Breast epithelium (tissue), 4 donors: Measurements from ENCODE around the gene LIMCH1. TPM values are rescaled to one million over a fixed set of nuclear protein-coding genes. Genes with fewer than 3 reads are reported as not detected.

Source experiments
- DNase-seq, 2 donors: peaks; one replicate each; pipeline ENCODE4 v3.0.0-alpha.2; 2019; ENCODE audit warnings: low spot score in 2 of 2
- H3K27ac ChIP-seq, 2 donors: fragments of 200-600 bp; sonication (generic) in 1 of 2; one replicate each; pipeline ENCODE4 v1.5.1; 2016 to 2019; ENCODE audit warnings: mild to moderate bottlenecking in 1 of 2
- H3K27me3 ChIP-seq, 2 donors: fragments of 200-600 bp; sonication (generic) in 1 of 2; one replicate each; pipeline versions ENCODE4 v1.5.1 to v1.6.0; 2017 to 2019; ENCODE audit warnings: control low read depth in 1 of 2, mild to moderate bottlenecking in 1 of 2
- H3K36me3 ChIP-seq: fragments of 200-600 bp; one replicate; pipeline ENCODE4 v1.5.1; 2019
- H3K4me1 ChIP-seq, 2 donors: fragments of 200-600 bp; sonication (generic); one replicate each; pipeline ENCODE4 v1.5.1; 2016 to 2019; ENCODE audit warnings: control low read depth in 1 of 2
- H3K4me3 ChIP-seq, 3 donors: fragments of 200-600 bp; sonication (generic); 1 replicate in 2 of 3; 2 replicates in 1 of 3; pipeline ENCODE4 v1.5.1; 2016 to 2019; ENCODE audit warnings: mild to moderate bottlenecking in 3 of 3, moderate library complexity in 2 of 3
- H3K9me3 ChIP-seq, 2 donors: fragments of 200-600 bp; sonication (generic) in 1 of 2; one replicate each; pipeline ENCODE4 v1.5.1; 2016 to 2019; ENCODE audit warnings: control low read depth in 1 of 2
- CTCF ChIP-seq, 3 donors: fragments of 450-650 bp; IDR thresholded peaks; one replicate each; pipeline ENCODE4 v1.5.1; 2016 to 2017; ENCODE audit warnings: antibody characterized with exemption in 3 of 3, mild to moderate bottlenecking in 3 of 3, moderate library complexity in 3 of 3
- POLR2A ChIP-seq: fragments of 450-650 bp; IDR thresholded peaks from one replicate; pipeline ENCODE4 v1.6.1; 2016; ENCODE audit warnings: antibody characterized with exemption, mild to moderate bottlenecking, moderate library complexity
- POLR2AphosphoS5 ChIP-seq, 3 donors: sonication (generic); formaldehyde crosslinking; IDR thresholded peaks; one replicate each; pipeline ENCODE4 v1.6.1; 2017; ENCODE audit warnings: antibody characterized with exemption in 3 of 3
- intact Hi-C: fragments of 100-400 bp; cut with DNase I; formaldehyde crosslinking; loops from one replicate; pipeline ENCODE4 v1.15.1; 2023; ENCODE audit warnings: low total_unique reads
- total RNA-seq, 3 donors: library from RNA; depleted of rRNA; stranded (reverse); fragments of >200 nt; gene quantifications; one replicate each; pipeline ENCODE4 v1.1.0, GENCODE V29; 2016

The LIMCH1 gene
- total RNA-seq, 3 donors from 2014 or later, result 34.6 to 72.2 (median 71.8) TPM

GRCh38 chr4:41624765-41625164 lies 86.8 kb downstream of the LIMCH1 start:
- H3K27ac ChIP-seq, result no peak overlapping the region
- no peak for DNase-seq
- no peak for TF ChIP-seq POLR2AphosphoS5 (IDR thresholded peaks at IDR 0.05)
- no peak for TF ChIP-seq CTCF (IDR thresholded peaks at IDR 0.05)
- no peak for TF ChIP-seq POLR2A
- H3K9me3 ChIP-seq, result no peaks in the 10 kb centered on the region
- H3K4me1 ChIP-seq, result no peaks in the 10 kb centered on the region
- intact Hi-C loops, result no loop called here
- H3K27me3 ChIP-seq, result no peaks in the 10 kb centered on the region
- no peak overlapping the region for H3K4me3 ChIP-seq
- no peaks in the 10 kb centered on the region for H3K36me3 ChIP-seq

- Histone ChIP-seq H3K4me3 (no peak overlapping the region), H3K4me1 (no peaks in the 10 kb centered on the region), H3K27ac (no peak overlapping the region), H3K27me3 (no peaks in the 10 kb centered on the region), H3K36me3 (no peaks in the 10 kb centered on the region), H3K9me3 (no peaks in the 10 kb centered on the region)
- intact Hi-C loops, result no loop called here
- TF ChIP-seq POLR2AphosphoS5 (IDR thresholded peaks at IDR 0.05) (no peak), POLR2A (no peak), CTCF (IDR thresholded peaks at IDR 0.05) (no peak)
- DNase-seq, result no peak
Observed at GRCh38 chr4:41625531-41625930, 87.6 kb downstream of the LIMCH1 start.

GRCh38 chr4:41628936-41629335 lies 91.0 kb downstream of the LIMCH1 start:
- Histone ChIP-seq H3K9me3 (no peaks in the 10 kb centered on the region), H3K4me3 (no peak overlapping the region), H3K27ac (no peak overlapping the region), H3K27me3 (no peaks in the 10 kb centered on the region), H3K36me3 (no peaks in the 10 kb centered on the region), H3K4me1 (no peaks in the 10 kb centered on the region)
- intact Hi-C loops, result no loop called here
- TF ChIP-seq POLR2AphosphoS5 (IDR thresholded peaks at IDR 0.05), result no peak
- TF ChIP-seq CTCF (IDR thresholded peaks at IDR 0.05), result no peak
- TF ChIP-seq POLR2A, result no peak
- DNase-seq, result no peak

GRCh38 chr4:41631523-41631922 lies 93.6 kb downstream of the LIMCH1 start:
- H3K36me3 ChIP-seq, result no peaks in the 10 kb centered on the region
- no peaks in the 10 kb centered on the region for H3K9me3 ChIP-seq
- no peaks in the 10 kb centered on the region for H3K4me1 ChIP-seq
- intact Hi-C loops, result loop anchor here (10.0 kb wide), 1 partner anchor 957 kb away; no protein-coding TSS in a partner anchor
- no peaks in the 10 kb centered on the region for H3K27me3 ChIP-seq
- no peak for DNase-seq
- H3K27ac ChIP-seq, result no peak overlapping the region
- H3K4me3 ChIP-seq, result no peak overlapping the region
- TF ChIP-seq POLR2AphosphoS5 (IDR thresholded peaks at IDR 0.05) (no peak), CTCF (IDR thresholded peaks at IDR 0.05) (no peak), POLR2A (no peak)

- TF ChIP-seq POLR2AphosphoS5 (IDR thresholded peaks at IDR 0.05) (no peak), CTCF (IDR thresholded peaks at IDR 0.05) (no peak)
- no peaks in the 10 kb centered on the region for H3K36me3 ChIP-seq
- no peaks in the 10 kb centered on the region for H3K27me3 ChIP-seq
- intact Hi-C loops, result loop anchor here (10.0 kb wide), 1 partner anchor 958 kb away; no protein-coding TSS in a partner anchor
- no peak overlapping the region for H3K4me3 ChIP-seq
- H3K9me3 ChIP-seq, result no peaks in the 10 kb centered on the region
- H3K27ac ChIP-seq, result no peak overlapping the region
- DNase-seq, result no peak
- H3K4me1 ChIP-seq, result no peaks in the 10 kb centered on the region
Observed at GRCh38 chr4:41632481-41633073, 94.6 kb downstream of the LIMCH1 start.
